GM12891 (cell line): ENCODE results near the gene PPP1R9B.

Experiments used
- DNase-seq: peaks from one replicate; pipeline ENCODE4 v3.0.0; 2011; ENCODE audit warnings: low spot score; ENCODE audit not compliant: insufficient read length
- FAIRE-seq: peaks from 2 replicates; lab custom pipeline; 2011; peaks lifted over from hg19 to GRCh38; lab: Jason Lieb, UNC
- PAX5 ChIP-seq: IDR thresholded peaks from 2 replicates; pipeline ENCODE4 v1.6.1; 2011; ENCODE audit warnings: low read length, moderate library complexity, mild to moderate bottlenecking; ENCODE audit not compliant: insufficient read depth, severe bottlenecking
- POLR2A ChIP-seq: IDR thresholded peaks from 2 replicates; pipeline ENCODE4 v1.6.1; 2011; ENCODE audit warnings: low read depth, low read length, control low read depth
- POLR2AphosphoS5 ChIP-seq: IDR thresholded peaks from 2 replicates; pipeline ENCODE4 v1.6.1; 2011; ENCODE audit warnings: low read depth, low read length, control low read depth
- POU2F2 ChIP-seq: IDR thresholded peaks from 2 replicates; pipeline ENCODE4 v1.6.1; 2011; ENCODE audit warnings: low read depth, mild to moderate bottlenecking, control low read depth, low read length, moderate library complexity
- SPI1 ChIP-seq: IDR thresholded peaks from 2 replicates; pipeline ENCODE4 v1.6.1; 2011; ENCODE audit warnings: low read depth, low read length, control low read depth
- TAF1 ChIP-seq: IDR thresholded peaks from 2 replicates; pipeline ENCODE4 v1.6.1; 2011; ENCODE audit warnings: low read depth, low read length, control low read depth

The PPP1R9B gene

GRCh38 chr17:50161023-50161910 is 10.8 kb upstream of the PPP1R9B start:
- TF ChIP-seq POU2F2 (peak; percentile 17; the same call in 1 of the 2 replicates), TAF1 (no peak)
- peak; percentile 99 for DNase-seq
- FAIRE-seq = peak; percentile 99

GRCh38 chr17:50157891-50158290 is 7.4 kb upstream of the PPP1R9B start:
- DNase-seq (no peak), FAIRE-seq (no peak)
- TF ChIP-seq POU2F2 (no peak), SPI1 (no peak), POLR2AphosphoS5 (no peak), TAF1 (no peak), PAX5 (no peak), POLR2A (no peak)

- FAIRE-seq (peak; percentile 84), DNase-seq (no peak)
- TF ChIP-seq POLR2AphosphoS5 (no peak), POLR2A (no peak), POU2F2 (no peak), SPI1 (no peak), TAF1 (no peak), PAX5 (no peak)
These were observed 4.8 kb upstream of the PPP1R9B start for GRCh38 chr17:50155115-50155819.

- TF ChIP-seq SPI1 (no peak), POU2F2 (peak; percentile 87), TAF1 (peak; percentile 11; the same call in 1 of the 2 replicates), POLR2AphosphoS5 (no peak), PAX5 (no peak), POLR2A (no peak)
- no peak for DNase-seq
- FAIRE-seq = peak; percentile 88
These were observed 4.1 kb upstream of the PPP1R9B start for GRCh38 chr17:50154604-50155003.

- TF ChIP-seq POLR2AphosphoS5 = no peak
- TF ChIP-seq SPI1 = no peak
- TF ChIP-seq TAF1 = no peak
- TF ChIP-seq POLR2A = no peak
- peak; percentile 76 for FAIRE-seq
- DNase-seq = no peak
These were observed 3.4 kb upstream of the PPP1R9B start for GRCh38 chr17:50153650-50154575.

- DNase-seq (no peak), FAIRE-seq (no peak)
- TF ChIP-seq POLR2A (no peak), POLR2AphosphoS5 (no peak), SPI1 (no peak), TAF1 (no peak), POU2F2 (no peak), PAX5 (no peak)
These were observed 2.3 kb upstream of the PPP1R9B start for GRCh38 chr17:50152736-50153135.

GRCh38 chr17:50151937-50152547 is 1.6 kb upstream of the PPP1R9B start:
- FAIRE-seq (peak; percentile 85), DNase-seq (no peak)
- TF ChIP-seq POU2F2 = peak; percentile 44; the same call in 1 of the 2 replicates
- TF ChIP-seq SPI1 = peak; percentile 30; the same call in 1 of the 2 replicates
- no peak; the same call in 1 of the 2 replicates for TF ChIP-seq POLR2A
- peak; percentile 31; the same call in 1 of the 2 replicates for TF ChIP-seq TAF1
- no peak for TF ChIP-seq POLR2AphosphoS5
- no peak for TF ChIP-seq PAX5

GRCh38 chr17:50151041-50151936 is 812 bp upstream of the PPP1R9B start:
- DNase-seq (peak; percentile 95), FAIRE-seq (peak; percentile 91)
- TF ChIP-seq PAX5 = no peak
- no peak for TF ChIP-seq SPI1
- peak; percentile 46; the same call in 1 of the 2 replicates for TF ChIP-seq POLR2A
- no peak for TF ChIP-seq POU2F2
- TF ChIP-seq TAF1 = peak; percentile 62; the same call in 1 of the 2 replicates
- no peak for TF ChIP-seq POLR2AphosphoS5
